GM19324 (cell line): ENCODE measurements around the gene WDR19.
"Not testable (repeated sequence)": the region's sequence is repeated elsewhere in the genome, so short reads cannot be mapped to it uniquely, and the experiment has no call there.

Experiments
- ATAC-seq: cut with Tn5 transposase; IDR thresholded peaks from one replicate; pipeline ENCODE4 v1.9.1; 2021; ENCODE audit warnings: mild to moderate bottlenecking, moderate library complexity; ENCODE audit not compliant: unreplicated experiment, low FRiP score

Gene WDR19

DNA sequence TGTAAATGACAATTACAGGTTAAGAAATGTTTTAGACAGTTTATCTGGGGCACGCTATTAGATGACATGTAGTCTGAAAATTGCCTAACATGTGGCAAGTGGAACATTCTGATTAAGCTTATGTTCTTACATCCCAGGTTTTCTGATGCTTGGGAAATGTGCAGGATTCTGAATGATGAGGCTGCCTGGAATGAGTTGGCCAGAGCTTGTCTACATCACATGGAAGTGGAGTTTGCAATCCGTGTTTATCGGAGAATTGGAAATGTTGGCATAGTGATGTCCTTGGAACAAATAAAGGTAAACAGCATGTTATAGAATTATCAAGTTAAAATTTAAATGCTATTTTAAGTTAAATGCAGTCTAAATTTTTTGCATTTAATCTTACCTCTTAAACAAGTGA lies 49.3 kb downstream of the WDR19 start:
- ATAC-seq: no peak

DNA sequence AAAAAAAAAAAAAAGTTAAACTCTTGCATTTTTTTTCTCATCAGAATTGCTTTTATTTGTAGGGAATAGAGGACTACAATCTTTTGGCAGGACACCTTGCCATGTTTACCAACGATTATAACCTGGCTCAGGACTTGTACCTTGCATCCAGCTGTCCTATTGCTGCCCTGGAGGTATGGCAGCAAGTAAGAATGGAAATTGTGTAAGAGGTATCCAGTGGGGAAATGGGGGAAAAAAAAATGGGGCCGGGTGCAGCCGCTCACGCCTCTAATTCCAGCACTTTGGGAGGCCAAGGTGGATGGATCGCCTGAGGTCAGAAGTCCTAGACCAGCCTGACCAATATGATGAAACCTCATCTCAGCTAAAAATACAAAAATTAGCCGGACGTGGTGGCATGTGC lies 49.8 kb downstream of the WDR19 start:
- no peak for ATAC-seq

DNA sequence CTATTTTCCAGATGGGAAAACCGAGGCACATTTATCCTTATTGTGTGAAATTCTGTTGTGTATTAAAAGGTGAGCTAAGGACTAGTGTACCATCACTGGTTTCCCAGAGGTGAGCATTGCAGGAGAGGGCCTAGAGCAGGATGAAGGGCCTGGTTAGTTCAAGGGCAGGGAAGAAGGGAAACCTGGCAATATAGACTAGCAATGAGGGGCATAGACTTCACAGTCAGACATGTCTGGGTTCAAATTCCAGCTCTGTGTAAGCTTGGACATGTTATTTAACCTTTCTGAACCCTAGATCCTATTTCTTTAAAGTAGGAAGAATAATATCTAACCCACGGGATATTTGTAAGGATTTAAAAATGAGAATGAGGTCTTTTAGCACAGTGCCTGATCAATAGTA lies 50.8 kb downstream of the WDR19 start:
- no peak for ATAC-seq

DNA sequence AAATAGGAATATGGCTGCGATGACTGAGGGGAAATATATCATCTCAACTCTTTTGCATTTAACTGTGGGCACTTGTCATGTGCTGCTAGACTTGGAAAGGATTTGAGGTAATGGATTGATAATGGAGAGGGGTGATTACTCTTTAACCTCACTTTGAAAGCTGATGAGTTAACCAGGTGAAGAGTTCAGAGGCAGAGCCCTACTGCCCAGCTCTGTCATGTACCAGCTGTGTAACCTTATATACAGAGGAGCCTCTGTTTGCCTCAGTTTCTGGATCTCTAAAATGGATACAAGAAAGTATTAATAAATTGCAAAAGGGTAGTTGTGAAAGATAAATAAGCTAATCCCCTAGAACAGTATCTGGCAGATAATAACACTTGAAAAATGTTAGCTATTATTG lies 51.5 kb downstream of the WDR19 start:
- no peak for ATAC-seq

DNA sequence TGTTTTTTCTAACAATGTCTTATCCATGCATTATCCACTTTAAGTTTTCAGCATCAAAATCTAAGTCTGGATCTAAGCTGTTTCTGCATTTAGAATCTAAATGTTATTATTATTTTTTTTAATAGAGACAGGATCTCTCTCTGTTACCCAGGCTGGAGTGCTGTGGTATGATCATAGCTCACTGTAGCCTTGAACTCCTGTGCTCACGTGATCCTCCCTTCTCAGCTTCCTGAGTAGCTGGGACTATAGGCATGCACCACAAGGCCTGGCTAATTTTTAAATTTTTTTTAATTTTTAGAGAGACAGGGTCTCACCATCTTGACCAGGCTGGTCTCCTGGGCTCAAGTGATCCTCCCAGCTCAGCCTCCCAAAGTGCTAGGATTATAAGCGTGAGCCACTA lies 52.7 kb downstream of the WDR19 start:
- no peak for ATAC-seq

DNA sequence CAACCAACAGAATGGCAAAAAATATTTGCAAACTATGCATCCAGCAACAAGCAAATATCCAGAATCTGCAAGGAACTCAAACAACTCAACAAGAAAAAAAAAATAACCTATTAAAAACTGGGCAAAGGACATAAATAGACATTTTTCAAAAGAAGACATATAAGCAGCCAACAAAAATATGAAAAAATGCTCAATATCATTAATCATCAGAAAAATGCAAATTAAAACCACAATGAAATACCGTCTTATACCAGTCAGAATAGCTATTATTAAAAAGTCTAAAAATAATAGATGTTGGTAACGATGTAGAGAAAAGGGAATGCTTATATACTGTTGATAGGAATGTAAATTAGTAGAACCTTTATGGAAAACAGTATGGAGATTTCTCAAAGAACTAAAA lies 53.4 kb downstream of the WDR19 start:
- no peak for ATAC-seq

DNA sequence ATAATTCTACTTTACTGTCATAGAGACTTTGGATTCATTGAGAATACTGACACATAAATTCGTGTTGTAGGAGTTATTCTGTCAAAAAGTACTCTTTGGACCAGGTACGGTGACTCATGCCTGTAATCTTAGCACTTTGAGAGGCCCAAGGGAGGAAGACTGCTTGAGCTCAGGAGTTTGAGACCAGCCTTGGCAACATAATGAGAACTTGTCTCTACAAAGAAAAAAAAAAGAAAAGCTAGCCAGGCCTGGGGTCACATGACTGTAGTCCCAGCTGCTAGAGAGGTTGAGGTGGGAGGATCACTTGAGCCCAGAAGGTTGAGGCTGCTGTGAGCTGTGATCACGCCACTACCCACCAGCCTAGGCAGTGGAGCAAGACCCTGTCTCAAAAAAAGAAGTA lies 54.9 kb downstream of the WDR19 start:
- ATAC-seq: no peak

DNA sequence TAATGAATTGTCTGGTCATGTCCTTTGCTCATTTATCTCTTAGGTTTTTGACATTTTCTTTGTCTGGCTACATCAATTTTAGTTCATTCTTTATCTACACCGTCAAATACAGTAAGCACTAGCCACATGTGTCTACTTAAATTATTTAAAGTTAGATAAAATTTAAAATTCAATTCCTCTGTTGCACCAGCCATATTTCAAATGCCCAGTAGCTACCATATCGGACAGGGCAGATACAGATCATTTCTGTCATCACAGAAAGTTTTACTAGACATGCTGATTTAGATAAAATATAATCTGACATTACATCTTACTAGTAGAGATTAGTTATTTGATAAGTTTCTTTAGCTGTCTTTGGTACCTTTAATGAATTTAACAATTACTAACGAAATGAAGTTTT lies 61.1 kb downstream of the WDR19 start:
- no peak for ATAC-seq

DNA sequence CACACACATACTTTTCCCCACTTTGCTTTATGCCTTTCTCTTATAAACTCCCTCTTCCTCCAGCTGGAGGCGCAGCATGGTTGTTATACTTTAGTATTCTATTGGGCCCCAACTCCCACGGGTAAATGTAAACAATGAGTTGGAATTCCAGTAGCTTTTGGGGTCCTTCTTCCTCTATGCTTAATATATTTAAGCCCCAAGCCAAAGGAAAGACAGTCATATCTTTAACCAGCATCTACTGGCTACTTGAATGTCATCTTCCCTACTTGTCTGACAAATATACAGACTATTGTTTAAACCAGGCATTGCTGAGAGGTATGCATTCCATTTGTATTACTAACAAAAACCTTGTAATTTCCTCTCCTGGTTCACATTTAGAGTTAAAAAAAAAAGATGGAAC lies 72.9 kb downstream of the WDR19 start:
- ATAC-seq: no peak

DNA sequence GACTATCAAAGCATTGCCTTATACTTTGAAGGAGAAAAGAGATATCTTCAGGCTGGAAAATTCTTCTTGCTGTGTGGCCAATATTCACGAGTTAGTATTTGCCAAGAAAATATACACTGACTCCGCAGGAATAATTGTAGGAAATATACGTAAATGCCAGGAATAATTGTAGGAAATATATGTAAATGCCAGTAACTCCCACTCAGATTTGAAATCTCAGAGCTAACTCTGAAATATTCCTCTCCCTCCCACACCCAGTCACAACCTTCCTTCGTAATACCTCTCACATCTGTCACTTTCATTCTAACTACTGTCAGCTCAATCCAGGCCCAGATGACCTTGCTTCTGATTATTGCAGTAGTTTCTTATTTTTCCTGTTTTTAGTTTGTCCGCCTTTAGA lies 73.5 kb downstream of the WDR19 start:
- ATAC-seq: no peak

DNA sequence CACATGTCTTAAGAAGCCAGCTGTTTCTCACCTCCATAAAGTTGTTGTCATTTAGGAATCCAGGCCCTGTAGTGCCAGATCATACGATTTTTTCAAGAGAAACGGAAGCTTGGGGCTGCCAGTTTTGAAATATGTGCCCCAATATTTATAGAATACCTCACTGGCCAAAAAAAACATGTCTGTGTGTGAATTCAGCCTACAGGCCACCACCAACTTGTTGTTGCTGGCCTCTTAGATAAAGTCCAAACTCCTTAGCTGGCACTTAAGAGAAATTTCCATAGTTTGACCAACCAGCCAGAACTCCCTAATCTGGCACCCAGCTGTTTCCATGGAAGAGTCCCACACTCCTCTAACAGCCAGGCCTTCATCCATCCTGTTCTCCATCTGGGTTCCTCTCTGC lies 74.1 kb downstream of the WDR19 start:
- ATAC-seq: no peak

DNA sequence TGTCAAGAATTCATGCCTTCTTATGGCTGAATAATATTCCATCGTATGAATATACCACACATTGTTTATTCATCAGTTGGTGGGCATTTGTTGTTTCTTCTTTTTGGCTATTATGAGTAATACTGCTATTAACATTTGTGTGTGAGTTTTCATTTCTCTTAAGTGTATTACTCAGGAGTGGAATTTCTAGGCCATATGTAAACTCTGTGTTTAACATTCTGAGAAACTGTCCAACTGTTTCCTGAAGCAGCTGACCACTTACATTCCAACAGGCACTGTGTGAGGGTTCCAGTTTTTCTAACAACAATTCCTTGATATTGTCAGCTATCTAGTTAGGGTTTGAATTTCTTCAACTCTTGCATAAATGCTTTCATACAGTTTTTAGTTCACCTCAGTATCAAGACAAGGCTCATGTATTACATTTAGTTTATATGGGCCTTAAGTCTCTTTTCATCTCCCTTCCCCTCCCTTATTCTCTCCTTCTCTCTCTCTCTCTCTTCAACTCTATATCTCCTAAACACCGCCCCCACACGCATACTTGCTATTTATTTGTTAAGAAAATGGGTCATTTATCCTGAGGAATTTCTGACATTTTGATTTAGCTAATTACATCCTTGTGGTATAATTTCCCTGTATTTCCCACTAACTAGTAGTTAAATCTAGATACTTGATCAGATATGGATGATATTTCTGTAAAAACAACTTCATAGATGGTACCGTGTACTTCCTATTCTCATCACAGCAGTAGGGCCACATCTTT lies 77.4 kb downstream of the WDR19 start:
- no peak for ATAC-seq

DNA sequence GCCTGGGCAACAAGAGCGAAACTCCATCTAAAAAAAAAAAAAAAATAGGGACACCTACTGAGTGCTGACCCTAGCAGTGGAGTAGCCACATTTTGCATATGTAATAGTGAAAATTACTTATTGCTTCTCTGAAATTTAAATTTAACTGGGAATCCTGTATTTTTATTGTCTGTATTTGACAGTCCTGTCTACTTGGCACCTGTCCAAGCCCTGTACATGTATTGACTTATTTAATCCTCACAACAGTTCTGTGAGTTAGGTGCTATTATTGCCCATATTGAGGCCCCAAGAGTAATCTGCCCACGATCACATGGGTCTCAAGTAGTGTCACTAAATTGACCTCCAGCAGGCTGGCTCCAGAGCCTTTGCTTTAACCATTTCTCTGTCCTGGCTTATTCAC lies 81.6 kb downstream of the WDR19 start:
- ATAC-seq: no peak

DNA sequence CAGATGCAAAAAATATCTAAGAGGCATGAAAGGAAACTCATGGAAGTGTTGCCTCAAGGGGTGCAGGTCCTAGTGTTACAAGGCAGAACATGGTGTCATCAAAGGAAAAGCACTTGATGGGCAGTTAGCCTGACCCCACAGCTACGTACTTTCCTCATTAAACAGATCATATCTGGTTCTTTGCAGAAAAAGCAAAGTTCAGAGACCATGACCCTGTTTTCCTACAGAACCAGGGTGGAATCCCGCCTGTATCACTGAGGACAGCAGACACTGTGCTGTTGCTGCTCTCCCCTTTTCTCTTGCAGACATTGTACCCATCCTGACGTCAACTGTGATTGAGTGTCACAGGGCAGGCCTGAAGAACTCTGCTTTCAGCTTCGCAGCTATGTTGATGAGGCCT lies 92.2 kb downstream of the WDR19 start:
- no peak for ATAC-seq

DNA sequence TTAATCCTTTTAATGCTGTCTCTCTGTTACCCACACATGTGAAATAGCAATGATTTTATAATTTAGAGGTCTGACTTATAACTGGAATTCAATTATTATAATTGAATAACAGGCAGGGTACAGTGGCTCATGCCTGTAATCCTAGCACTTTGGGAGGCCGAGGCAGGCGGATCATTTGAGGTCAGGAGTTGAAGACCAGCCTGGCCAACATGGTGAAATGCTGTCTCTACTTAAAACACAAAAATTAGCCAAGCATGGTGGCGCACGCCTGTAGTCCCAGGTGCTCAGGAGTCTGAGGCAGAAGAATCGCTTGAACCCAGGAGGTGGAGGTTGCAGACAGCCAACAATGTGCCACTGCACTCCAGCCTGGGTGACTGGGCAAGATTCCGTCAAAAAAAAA lies 95.3 kb downstream of the WDR19 start:
- not testable (repeated sequence) for ATAC-seq

DNA sequence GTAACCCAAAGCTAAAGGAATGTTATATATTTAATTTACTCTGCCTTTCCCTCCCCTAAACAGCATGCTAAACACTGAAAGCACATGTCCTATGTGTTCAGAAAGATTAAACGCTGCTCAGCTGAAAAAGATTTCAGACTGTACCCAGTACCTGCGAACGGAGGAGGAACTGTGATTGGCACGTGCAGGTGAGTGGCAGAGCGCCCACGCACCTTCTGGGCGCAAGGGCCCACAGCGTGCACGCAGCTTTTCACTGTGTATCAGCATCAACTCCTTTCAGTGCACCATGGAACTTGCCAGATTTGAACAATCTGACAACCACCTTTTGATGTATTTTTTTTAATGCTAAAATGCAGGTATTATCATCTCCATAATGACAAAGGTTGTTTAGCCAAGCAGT lies 96.1 kb downstream of the WDR19 start:
- ATAC-seq: no peak

DNA sequence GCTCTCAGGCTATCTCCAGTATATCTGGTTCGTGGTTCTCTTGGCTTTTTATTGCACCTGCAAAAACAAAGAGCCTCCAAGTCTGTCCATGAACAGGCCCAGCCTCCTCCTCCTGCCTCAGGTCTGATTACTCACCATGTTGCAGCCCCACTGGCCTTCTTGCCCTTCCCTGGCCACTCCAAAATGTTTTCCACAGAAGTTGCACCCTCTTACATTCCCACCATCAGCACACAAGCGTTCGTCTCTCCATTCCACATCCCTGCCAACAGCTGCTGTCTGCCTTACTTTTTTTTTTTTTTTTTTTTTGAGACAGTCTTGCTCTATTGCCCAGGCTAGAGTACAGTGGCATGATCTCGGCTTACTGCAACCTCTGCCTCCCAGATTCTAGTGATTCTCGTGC lies 97.1 kb downstream of the WDR19 start:
- ATAC-seq: no peak

DNA sequence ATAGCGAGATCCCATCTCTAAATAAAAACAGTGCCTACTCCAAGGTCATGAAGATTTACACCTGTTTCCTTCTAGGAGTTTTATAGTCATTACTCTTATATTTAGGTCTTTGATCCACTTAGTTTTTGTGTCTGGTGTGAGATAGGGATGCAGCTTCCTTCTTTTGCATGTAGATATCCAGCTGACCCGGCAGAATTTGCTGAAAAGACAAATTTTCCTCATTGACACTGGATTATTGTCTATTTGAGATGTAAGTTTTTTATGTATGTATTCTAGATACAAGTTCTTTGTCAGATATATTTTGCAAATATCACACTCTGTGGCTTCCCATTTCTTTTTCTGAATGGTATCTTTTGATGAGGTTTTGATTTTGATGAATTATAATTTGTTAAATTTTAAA lies 98.4 kb downstream of the WDR19 start:
- no peak for ATAC-seq

DNA sequence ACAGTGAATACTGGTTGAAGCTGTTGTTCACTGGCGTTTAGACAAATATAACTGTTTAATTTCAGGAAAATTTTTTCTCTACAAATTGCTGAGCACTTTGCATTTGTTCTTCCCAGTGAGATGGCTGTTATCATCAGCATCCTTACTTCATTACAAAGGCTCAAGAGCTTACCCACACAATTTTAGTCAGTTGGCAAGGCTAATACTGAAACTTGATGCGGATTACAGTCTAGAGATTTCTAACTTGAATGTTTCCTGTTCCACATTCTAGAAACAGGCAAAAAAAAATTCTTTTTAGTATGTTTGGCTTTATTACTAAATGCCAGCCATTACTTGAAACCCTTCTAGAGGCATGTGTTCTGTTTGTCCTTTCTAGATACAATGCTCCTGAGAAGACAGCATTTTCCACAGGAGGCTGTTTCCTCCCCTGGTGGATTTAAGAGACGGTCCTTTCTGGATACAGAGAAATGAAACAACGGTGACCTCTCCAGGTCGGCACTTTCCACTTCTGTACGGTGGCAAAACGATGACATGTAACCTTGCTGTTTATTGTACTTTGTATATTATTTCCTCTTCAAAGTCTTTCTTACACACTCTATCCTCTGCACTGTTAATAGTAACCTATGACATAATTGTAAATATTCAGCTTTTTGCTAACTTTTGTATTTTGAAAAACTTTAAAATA lies 102.9 kb downstream of the WDR19 start:
- ATAC-seq: no peak

DNA sequence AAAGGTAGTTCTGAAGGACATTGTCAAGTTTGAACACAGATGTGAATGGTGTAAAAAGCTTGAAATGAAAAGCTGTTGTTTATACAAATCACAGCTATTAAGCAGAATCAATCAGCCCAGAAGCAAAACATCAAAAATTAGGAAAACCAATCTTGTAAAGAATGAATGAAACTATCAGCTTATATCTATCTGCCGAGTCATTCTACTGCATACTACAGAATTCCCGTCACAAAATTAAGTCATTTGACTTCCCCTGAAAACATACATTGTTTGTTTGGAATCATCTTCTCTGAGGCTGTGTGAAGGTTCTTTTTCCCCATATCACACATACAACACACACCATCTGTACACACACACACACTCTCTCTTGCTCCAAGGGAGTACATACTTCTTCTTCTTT lies 103.5 kb downstream of the WDR19 start:
- ATAC-seq: no peak

DNA sequence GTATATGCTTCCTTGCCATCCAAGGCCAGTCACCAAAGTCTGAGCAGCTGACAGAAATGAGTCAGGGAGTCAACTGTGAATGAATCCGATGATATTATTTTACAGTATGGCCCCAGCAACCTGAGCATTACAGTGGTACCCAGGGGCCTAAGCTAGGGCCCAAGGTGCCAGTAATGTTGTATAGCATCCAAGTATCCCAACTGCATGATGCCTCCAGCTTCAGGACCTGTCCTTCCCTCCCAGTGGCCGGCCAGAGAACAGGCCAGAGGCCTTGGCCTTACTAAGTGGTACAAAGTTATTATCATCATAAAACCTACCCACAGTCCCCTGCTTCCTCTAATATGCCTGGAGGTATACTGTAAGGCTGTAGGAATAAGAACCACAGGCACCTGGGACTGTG lies 103.9 kb downstream of the WDR19 start:
- no peak for ATAC-seq

DNA sequence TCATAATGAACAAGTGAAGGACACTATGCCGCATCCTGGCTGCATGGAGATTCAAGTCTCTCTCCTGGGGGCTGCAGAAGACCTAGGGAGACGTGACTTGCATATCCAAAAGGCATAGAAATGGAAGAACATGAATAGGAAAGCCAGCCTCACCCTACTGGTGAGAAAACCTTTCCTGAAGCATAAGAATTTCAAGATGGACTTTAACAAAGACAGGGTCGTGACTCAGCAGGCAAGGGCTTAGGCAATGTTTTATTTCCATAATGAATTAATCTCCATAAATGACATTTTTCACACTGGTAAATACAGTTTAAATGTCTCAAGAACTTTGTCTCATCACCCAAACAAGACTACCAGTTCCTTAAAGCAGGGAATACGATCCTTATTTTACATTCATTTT lies 104.9 kb downstream of the WDR19 start:
- no peak for ATAC-seq
